ENCODE results near the gene PCDHGB7. TPM values are rescaled to one million over a fixed set of nuclear protein-coding genes. Genes with fewer than 3 reads are reported as not detected.

The PCDHGB7 gene
- total RNA-seq, 1 donor from 2014 or later: 21.1 TPM

- Histone ChIP-seq H3K9me3 (ENCODE audit: low read depth) (peaks cover 3% of the 10 kb centered on the region), H3K36me3 (no peaks in the 10 kb centered on the region), H2AFZ (replicated peaks) (no peak within 1 kb of the TSS), H3K27me3 (no peaks in the 10 kb centered on the region), H3K4me2 (no peak within 1 kb of the TSS), H3K27ac (no peak within 1 kb of the TSS), H3K4me1 (no peaks in the 10 kb centered on the region), H4K20me1 (ENCODE audit: low read depth) (no peaks in the 10 kb centered on the region), H3F3A (ENCODE audit: low read depth) (no peaks in the 10 kb centered on the region), H3K4me3 (no peak within 1 kb of the TSS), H3K9ac (no peak within 1 kb of the TSS), H3K79me2 (ENCODE audit: low read depth) (no peaks in the 10 kb centered on the region)
- TF ChIP-seq CTCF (IDR thresholded peaks at IDR 0.05) (no peak), EZH2phosphoT487 (IDR thresholded peaks at IDR 0.05) (no peak), EZH2 (IDR thresholded peaks at IDR 0.05) (no peak)
- no peaks in the 10 kb centered on the region for H3K36me3 Mint-ChIP-seq
- DNase-seq (ENCODE audit: low spot score): no peak
- H3K4me1 Mint-ChIP-seq: no peaks in the 10 kb centered on the region
- peaks cover 5% of the 10 kb centered on the region for H3K27me3 Mint-ChIP-seq (ENCODE audit: insufficient read depth, low read depth)
- no peak within 1 kb of the TSS for H3K27ac Mint-ChIP-seq
- no peak within 1 kb of the TSS for H3K4me3 Mint-ChIP-seq
- H3K9me3 Mint-ChIP-seq: peaks cover 53% of the 10 kb centered on the region
Observed at GRCh38 chr5:141382469-141383294, 34.8 kb upstream of the PCDHGB7 start, which contains the start of gene PCDHGA7. Gene PCDHGA7, plus strand, starts transcription at chr5:141382742. Its CDS starts 158 bp downstream, at chr5:141382900.

GRCh38 chr5:141383345-141383744 lies 34.1 kb upstream of the PCDHGB7 start:
- Mint-ChIP-seq H3K9me3 (peaks cover 56% of the 10 kb centered on the region), H3K27me3 (ENCODE audit: insufficient read depth, low read depth) (peaks cover 4% of the 10 kb centered on the region), H3K27ac (no peak overlapping the region), H3K4me1 (no peaks in the 10 kb centered on the region), H3K4me3 (no peak overlapping the region), H3K36me3 (peaks cover under 1% of the 10 kb centered on the region)
- Histone ChIP-seq H3K27ac (no peak overlapping the region), H4K20me1 (ENCODE audit: low read depth) (no peaks in the 10 kb centered on the region), H3K4me3 (no peak overlapping the region), H3K27me3 (no peaks in the 10 kb centered on the region), H3K79me2 (ENCODE audit: low read depth) (no peaks in the 10 kb centered on the region), H3K9ac (no peak overlapping the region), H3K9me3 (ENCODE audit: low read depth) (peaks cover 3% of the 10 kb centered on the region), H2AFZ (replicated peaks) (no peak overlapping the region), H3F3A (ENCODE audit: low read depth) (no peaks in the 10 kb centered on the region), H3K4me1 (no peaks in the 10 kb centered on the region), H3K36me3 (no peaks in the 10 kb centered on the region), H3K4me2 (no peak overlapping the region)
- no peak for TF ChIP-seq CTCF (IDR thresholded peaks at IDR 0.05)
- no peak for TF ChIP-seq EZH2phosphoT487 (IDR thresholded peaks at IDR 0.05)
- no peak for TF ChIP-seq EZH2 (IDR thresholded peaks at IDR 0.05)
- no peak for DNase-seq (ENCODE audit: low spot score)

- DNase-seq (ENCODE audit: low spot score): no peak
- no peaks in the 10 kb centered on the region for H3K4me1 Mint-ChIP-seq
- no peak for TF ChIP-seq CTCF (IDR thresholded peaks at IDR 0.05)
- Histone ChIP-seq H3K27ac (no peak overlapping the region), H3K9ac (no peak overlapping the region), H4K20me1 (ENCODE audit: low read depth) (no peaks in the 10 kb centered on the region), H3K4me1 (no peaks in the 10 kb centered on the region), H3K27me3 (no peaks in the 10 kb centered on the region), H3K4me3 (no peak overlapping the region), H3K36me3 (no peaks in the 10 kb centered on the region), H3K4me2 (no peak overlapping the region), H3K79me2 (ENCODE audit: low read depth) (no peaks in the 10 kb centered on the region), H2AFZ (replicated peaks) (no peak overlapping the region), H3F3A (ENCODE audit: low read depth) (no peaks in the 10 kb centered on the region), H3K9me3 (ENCODE audit: low read depth) (peaks cover 6% of the 10 kb centered on the region)
- peaks cover 3% of the 10 kb centered on the region for H3K36me3 Mint-ChIP-seq
- H3K9me3 Mint-ChIP-seq: peaks cover 60% of the 10 kb centered on the region
- no peak overlapping the region for H3K4me3 Mint-ChIP-seq
- peaks cover 4% of the 10 kb centered on the region for H3K27me3 Mint-ChIP-seq (ENCODE audit: insufficient read depth, low read depth)
- no peak overlapping the region for H3K27ac Mint-ChIP-seq
Observed at GRCh38 chr5:141384471-141385267, 32.8 kb upstream of the PCDHGB7 start.

Measured in neural progenitor cell (in vitro differentiated cells).